H4 (cell line): ENCODE measurements around the gene TMEM238. TPM values are rescaled to one million over a fixed set of nuclear protein-coding genes. Genes with fewer than 3 reads are reported as not detected.
"Not testable (repeated sequence)": the region's sequence is repeated elsewhere in the genome, so short reads cannot be mapped to it uniquely, and the experiment has no call there.

Source experiments
- DNase-seq: peaks from one replicate; pipeline ENCODE4 v3.0.0-alpha.2; 2015; ENCODE audit warnings: low spot score
- total RNA-seq: library from RNA; depleted of rRNA; stranded (reverse); fragments of >200 nt; shearing (Covaris generic); gene quantifications from 2 replicates; pipeline ENCODE4 v1.2.3, GENCODE V29; 2014; rRNA removed

Gene TMEM238
- not detected in 2 replicates for total RNA-seq

GRCh38 chr19:55384131-55384919 is at the start of gene TMEM238:
Gene TMEM238, minus strand, starts transcription at chr19:55384292. Its CDS starts 33 bp downstream, at chr19:55384259.
- DNase-seq, result no peak

DNA sequence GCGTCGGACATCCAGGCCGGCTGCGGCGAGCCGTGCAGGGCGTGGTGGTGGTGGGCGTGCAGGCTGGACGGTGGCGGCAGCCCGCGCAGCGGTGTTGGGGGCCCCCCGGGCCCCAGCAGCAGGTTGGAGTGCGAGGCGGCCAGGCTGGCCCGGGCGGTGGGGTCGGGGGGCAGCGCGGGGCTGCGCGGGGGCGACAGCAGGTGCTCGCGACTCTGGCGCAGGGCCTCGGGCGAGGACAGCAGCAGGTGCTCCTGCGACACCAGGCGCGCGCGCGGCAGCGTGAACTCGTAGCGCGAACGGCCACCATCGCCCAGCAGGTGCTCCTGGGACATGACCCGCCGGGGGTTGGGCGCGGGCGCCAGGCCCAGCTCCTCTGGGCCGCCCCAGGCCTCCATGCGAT is 49.2 kb upstream of the TMEM238 start:
- DNase-seq, result no peak

- DNase-seq, result peak; percentile 25
Observed at GRCh38 chr19:55432241-55432959, 48.3 kb upstream of the TMEM238 start.

DNA sequence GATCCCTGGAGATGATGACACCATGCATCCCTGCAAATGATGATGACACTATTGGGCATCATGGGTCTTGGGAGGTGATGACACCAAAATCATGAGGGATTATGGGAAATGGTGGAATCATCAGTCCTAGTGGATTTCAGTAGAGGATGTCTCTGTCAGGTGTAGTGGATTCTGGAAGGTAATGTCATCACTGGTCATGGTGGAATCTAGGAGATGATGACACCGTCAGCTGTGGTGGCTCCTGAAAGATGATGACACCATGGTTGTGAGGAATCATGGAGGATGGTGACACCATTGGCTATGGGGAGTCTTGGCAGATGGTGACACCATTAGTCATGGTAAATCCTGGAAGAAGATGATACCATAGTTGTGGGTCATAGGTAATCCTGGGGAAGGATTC is 47.1 kb upstream of the TMEM238 start:
- DNase-seq, result no peak

DNA sequence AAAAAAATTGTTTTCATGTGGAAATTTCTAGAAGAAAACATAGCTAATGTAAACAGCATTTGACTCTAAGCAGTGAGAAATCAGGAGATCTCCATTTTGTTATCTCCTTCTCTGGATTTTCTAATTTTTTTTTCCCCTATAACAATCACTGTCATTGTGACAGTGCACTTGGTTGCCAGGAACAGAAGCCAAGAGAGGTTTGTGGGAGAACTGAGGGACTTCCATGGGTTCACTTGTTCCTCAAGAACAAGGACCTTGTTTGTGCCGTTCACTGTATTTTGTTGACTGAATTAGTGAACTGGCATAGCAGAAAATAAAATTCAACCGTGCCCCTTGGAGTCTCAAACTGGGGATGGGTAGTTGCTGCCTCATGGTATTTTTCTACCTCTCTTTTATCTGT is 42.0 kb upstream of the TMEM238 start:
- no peak for DNase-seq

DNA sequence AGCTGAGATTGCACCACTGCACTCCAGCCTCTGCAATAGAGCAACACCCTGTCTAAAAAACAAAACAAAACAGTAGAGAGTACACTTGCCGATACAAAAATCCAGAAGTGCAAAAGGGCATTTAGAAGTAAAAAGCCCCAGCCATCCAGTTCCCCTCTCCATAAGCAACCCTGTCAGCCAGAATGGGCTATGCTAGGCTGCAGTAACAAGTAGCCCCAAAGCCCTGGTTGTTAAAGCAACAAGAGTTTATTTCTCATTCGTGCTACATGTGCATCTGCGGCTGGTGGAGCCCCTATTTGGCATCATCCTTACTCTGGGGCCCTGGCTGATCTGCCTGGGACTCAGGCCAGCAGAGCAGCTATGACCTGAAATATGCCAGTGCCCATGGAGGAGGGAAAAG is 40.4 kb upstream of the TMEM238 start:
- no peak for DNase-seq

DNA sequence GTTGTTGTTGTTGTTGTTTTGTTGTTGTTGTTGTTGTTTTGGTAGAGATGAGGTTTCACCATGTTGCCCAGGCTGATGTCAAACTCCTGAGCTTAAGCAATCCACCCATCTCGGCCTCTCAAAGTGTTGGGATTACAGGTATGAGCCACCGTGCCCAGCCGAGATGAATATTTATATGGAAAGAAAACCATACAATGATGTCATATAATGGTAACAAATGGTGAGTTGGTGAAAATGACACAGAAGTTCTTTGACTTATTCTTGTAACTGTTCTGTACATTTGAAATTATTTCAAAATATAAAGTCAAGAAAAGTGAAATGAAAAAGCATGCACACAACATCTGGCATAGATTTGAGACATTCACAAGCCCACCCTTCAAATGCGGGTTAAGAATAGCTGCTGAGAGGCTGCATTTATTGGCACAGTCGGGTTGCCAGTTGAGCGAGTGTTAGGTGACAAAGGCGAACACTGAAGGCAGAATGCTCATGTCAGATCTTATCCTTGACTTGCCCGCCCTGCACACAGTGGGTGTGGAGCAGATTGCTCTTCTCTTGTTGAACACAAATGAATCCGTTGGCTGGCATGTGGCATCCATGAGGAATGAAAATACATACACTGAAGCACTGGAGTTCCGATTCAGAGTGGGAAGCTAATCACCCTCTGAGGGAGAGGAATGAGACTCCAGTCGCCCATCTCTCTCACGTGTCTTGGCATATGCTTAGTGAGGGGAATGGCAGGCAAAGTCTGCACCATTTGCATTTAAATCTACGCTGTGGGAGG is 39.3 kb upstream of the TMEM238 start:
- DNase-seq, result no peak

DNA sequence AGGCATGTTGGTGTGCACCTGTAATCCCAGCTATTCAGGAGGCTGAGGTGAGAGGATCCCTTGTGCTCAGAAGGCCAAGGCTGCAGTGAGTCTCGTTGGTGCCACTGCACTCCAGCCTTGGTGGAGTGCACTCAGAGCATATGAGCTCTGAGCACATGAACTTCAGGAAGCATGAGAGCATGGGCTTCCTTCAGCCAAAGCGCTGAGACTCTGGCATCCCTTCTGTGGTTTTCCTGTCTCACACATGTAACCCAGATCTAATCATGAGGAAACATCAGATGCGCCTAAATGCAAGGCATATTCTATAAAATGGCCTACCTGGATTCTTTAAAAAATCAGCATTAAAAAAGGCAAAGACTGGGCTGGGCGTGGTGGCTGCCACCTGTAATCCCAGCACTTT is 37.2 kb upstream of the TMEM238 start:
- DNase-seq, result not testable (repeated sequence)

GRCh38 chr19:55419624-55420236 is 35.6 kb upstream of the TMEM238 start:
- no peak for DNase-seq

DNA sequence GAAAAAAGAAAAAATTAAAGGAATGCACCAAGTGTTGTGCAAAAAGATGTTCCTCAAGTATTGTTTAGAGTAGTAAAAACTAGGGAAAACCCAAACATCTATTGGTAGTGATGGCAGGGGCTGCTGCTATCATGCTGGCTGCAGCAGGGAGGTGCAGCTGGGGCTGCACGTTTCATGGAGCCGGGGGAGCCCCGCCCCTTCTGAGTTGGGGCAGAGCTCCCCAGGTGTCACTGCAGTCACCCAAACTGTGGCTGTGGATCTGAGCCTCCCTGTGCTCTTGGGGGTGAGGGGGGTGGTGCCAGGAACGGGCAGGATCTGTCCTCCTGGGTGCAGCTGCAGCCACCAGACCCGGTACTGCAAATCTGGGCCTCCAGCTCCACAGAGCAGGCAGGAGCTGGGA is 35.0 kb upstream of the TMEM238 start:
- DNase-seq, result no peak

DNA sequence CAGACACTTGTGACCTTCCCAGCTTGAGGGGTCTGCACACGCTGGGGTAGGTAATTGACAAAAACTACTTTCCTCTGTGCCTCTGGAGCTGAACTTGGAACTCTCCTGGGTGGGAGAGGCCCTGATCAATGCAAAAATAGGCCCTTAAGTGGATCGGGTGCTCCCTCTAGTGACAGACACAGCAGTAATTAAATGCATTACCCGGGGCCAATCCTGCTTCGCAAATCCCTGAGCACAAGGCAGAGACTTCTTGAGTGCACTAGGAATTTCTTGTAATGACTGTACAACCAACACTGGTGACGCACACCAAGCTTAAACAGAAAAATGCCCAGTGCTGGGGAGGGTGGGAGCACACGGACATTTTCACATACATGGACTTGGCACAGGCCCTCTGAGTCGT is 34.1 kb upstream of the TMEM238 start:
- DNase-seq, result peak; percentile 89

- DNase-seq, result no peak
Observed at GRCh38 chr19:55410168-55410567, 26.1 kb upstream of the TMEM238 start.

- DNase-seq, result not testable (repeated sequence)
Observed at GRCh38 chr19:55409179-55409578, 25.1 kb upstream of the TMEM238 start.

DNA sequence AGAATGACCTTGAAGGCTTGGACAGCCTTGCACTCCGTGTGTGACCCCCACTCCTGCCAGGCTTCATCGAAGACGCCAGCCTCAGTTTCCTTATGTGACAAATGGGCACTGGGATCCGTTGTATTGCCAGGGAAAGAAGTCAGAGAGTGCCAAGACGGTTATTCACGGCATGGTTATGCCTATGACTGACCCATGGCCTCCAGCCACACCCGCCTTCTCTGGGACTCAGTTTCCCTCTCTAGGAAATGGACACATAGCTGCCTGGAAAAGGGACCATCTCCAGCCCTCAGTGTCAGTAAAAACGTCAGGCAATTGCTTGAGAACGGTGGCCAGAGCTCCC is 24.4 kb upstream of the TMEM238 start:
- DNase-seq, result no peak

DNA sequence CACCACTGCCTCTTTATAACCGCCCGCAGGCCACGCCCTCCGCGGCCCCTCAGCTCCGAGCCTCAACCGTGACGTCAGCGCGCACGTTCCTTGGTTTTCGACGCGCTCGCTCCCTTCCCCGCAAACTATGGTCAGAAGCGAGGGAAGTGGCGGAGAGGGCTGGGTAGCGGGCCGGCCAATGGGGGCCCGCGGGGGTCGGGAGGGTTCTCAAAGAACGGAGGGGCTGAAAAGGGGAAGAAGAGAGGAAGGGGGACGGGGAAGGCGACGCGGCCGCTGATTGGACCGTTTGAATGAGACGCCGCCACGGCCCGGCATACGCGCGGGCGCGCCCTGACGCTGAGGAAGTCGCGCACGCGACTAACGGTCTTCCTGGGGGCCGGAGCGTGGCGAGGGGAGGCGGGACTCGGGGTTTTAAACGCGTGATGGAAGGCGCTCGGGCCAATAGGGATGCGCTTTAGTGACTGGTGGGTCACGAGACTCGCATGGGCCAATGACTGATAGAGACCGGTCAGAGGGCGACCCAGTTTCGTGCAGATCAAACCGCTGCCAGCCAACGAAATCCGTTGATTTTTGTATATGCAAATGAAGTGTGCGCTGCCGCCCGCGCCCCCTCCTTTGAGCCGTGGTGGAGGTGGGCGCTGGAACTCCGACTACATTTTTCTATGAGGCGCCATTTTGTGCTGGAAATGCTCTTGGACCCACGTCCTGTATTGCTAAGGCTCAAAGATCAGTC is 23.9 kb upstream of the TMEM238 start:
- DNase-seq, result peak; percentile 100

- DNase-seq, result not testable (repeated sequence)
Observed at GRCh38 chr19:55407550-55407799, 23.4 kb upstream of the TMEM238 start, which contains the start of gene UBE2S. Gene UBE2S, minus strand, starts transcription at chr19:55407788. Its CDS starts 199 bp downstream, at chr19:55407589.

- DNase-seq, result no peak
Observed at GRCh38 chr19:55406826-55407549, 22.9 kb upstream of the TMEM238 start.

DNA sequence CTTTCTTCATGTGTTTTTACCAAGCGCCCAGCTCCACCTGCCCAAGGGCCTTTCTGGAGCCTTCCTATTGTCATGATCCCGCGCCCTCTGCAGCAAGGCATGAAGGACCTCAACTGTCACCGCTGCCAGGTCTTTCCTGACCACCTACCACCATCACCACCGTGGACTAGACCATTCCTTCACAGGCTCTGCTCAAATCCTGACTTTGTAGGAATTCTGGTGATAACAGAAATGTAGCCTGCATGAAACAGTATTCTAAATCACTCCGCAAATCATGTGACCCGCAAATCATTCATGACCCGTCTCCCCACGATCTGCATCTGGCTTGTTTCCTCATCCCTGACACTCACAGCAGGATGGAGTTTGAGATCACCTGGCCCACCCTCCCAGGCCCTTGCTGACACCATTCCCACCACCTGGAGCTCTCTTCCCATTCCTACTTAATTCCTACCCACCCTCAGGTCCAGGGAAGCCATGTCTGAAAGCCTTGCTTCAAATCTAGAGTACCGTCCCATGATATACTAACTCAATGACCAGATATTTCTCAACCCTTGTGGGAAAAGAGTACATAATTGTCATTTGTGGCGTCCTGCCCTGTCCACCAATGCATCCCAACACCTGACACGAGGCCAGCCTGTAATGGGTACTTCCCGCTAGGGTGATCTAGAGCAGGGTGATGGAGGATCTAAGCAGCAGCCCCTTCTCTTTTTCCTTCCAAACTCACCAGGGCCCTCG is 22.2 kb upstream of the TMEM238 start:
- no peak for DNase-seq

DNA sequence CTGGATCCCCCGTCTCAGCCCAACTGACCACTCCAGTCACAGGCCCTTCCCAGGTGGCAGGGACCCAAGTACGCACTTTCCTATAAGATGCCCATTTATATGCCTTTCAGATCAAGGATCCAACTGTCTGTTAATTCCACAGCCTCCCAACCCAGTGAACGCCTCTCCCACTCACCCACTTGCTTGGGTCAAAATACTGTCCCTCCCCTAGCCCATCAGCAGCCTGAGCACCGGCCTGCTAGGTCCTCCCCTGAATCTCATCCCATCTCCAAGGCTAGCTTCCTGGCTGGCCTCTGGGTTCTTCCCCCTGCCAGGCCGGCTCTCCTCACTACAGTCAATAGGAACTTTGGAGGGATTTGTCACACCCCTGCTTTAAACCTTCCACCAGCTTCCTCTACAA is 21.5 kb upstream of the TMEM238 start:
- no peak for DNase-seq

GRCh38 chr19:55402509-55402908 is 18.4 kb upstream of the TMEM238 start:
- no peak for DNase-seq
